Right atrium auricular region (tissue), 2 donors: ENCODE data around the gene TYK2. TPM values are rescaled to one million over a fixed set of nuclear protein-coding genes. Genes with fewer than 3 reads are reported as not detected.

Experiments used
- DNase-seq: peaks from one replicate; pipeline ENCODE4 v3.0.0-alpha.2; 2019; ENCODE audit warnings: low spot score
- H3K27ac ChIP-seq, 2 donors: fragments of 200-600 bp; sonication (generic); 1 replicate in 1 of 2; 2 replicates in 1 of 2; pipeline ENCODE4 v1.5.1; 2016 to 2019
- H3K27me3 ChIP-seq, 2 donors: fragments of 200-600 bp; sonication (generic); one replicate each; pipeline versions ENCODE4 v1.5.1 to v1.6.0; 2017 to 2019
- H3K36me3 ChIP-seq: fragments of 200-600 bp; sonication (generic); one replicate; pipeline ENCODE4 v1.5.1; 2016
- H3K4me1 ChIP-seq, 2 donors: fragments of 200-600 bp; sonication (generic); one replicate each; pipeline versions ENCODE4 v1.5.1 to v1.6.0; 2017 to 2019
- H3K4me3 ChIP-seq, 2 donors: fragments of 200-600 bp; sonication (generic); 1 replicate in 1 of 2; 2 replicates in 1 of 2; pipeline ENCODE4 v1.5.1; 2017 to 2019; ENCODE audit warnings: mild to moderate bottlenecking in 1 of 2, moderate library complexity in 1 of 2
- H3K9me3 ChIP-seq, 2 donors: fragments of 200-600 bp; sonication (generic); one replicate each; pipeline ENCODE4 v1.5.1; 2019
- CTCF ChIP-seq, 2 donors: fragments of 200-600 bp; sonication (generic); IDR thresholded peaks; one replicate each; pipeline ENCODE4 v1.5.1; 2019; ENCODE audit warnings: antibody characterized with exemption in 2 of 2
- total RNA-seq, 2 donors: library from RNA; depleted of rRNA; stranded (reverse); fragments of >200 nt; gene quantifications; one replicate each; pipeline ENCODE4 v1.1.0, GENCODE V29; 2016

Gene TYK2
- total RNA-seq, result 10 to 100 TPM; 31.7 to 58.8 TPM

- Histone ChIP-seq H3K36me3 (peaks cover 12% of the 10 kb centered on the region), H3K27me3 (no peaks in the 10 kb centered on the region), H3K9me3 (no peaks in the 10 kb centered on the region), H3K4me3 (peak within 1 kb of the TSS; percentile 65 to 91), H3K27ac (peak within 1 kb of the TSS; percentile 67 to 88), H3K4me1 (peaks cover 0 to 17% of the 10 kb centered on the region in 2 donors)
- no peak for TF ChIP-seq CTCF (IDR thresholded peaks at IDR 0.05)
- peak; percentile 99 for DNase-seq
These were observed at the start of gene TYK2 for GRCh38 chr19:10380313-10381102. Gene TYK2 (minus strand): TSS chr19:10380572. CDS start chr19:10378406, 2,166 bp downstream.

- Histone ChIP-seq H3K4me3 (no peak overlapping the region), H3K36me3 (no peaks in the 10 kb centered on the region), H3K27me3 (peaks cover 0 to 1% of the 10 kb centered on the region in 2 donors), H3K4me1 (peaks cover 0 to 39% of the 10 kb centered on the region in 2 donors), H3K9me3 (no peaks in the 10 kb centered on the region), H3K27ac (no peak overlapping the region)
- TF ChIP-seq CTCF (IDR thresholded peaks at IDR 0.05), result no peak
- DNase-seq, result no peak
These were observed 48.6 kb upstream of the TYK2 start for GRCh38 chr19:10428996-10429381.

GRCh38 chr19:10427169-10427568 is 46.8 kb upstream of the TYK2 start:
- no peaks in the 10 kb centered on the region for H3K36me3 ChIP-seq
- H3K9me3 ChIP-seq, result no peaks in the 10 kb centered on the region
- H3K4me3 ChIP-seq, result no peak overlapping the region
- peaks cover 0 to 18% of the 10 kb centered on the region in 2 donors for H3K27me3 ChIP-seq
- no peak for DNase-seq
- no peak for TF ChIP-seq CTCF (IDR thresholded peaks at IDR 0.05)
- peaks cover 0 to 29% of the 10 kb centered on the region in 2 donors for H3K4me1 ChIP-seq
- H3K27ac ChIP-seq, result no peak overlapping the region

- Histone ChIP-seq H3K27me3 (peaks cover 12 to 48% of the 10 kb centered on the region in 2 donors), H3K27ac (peak overlapping the region in 1 of 2 donors; percentile 25)
- peak; percentile 76 for DNase-seq
These were observed 43.8 kb upstream of the TYK2 start for GRCh38 chr19:10424011-10424637.

GRCh38 chr19:10422846-10423245 is 42.5 kb upstream of the TYK2 start:
- DNase-seq, result no peak

More at GRCh38 chr19:10424011-10424637, 43.8 kb upstream of the TYK2 start:
- Histone ChIP-seq H3K4me1 (peaks cover 0 to 33% of the 10 kb centered on the region in 2 donors), H3K36me3 (no peaks in the 10 kb centered on the region), H3K9me3 (no peaks in the 10 kb centered on the region), H3K4me3 (peak overlapping the region; percentile 6 to 38)
- TF ChIP-seq CTCF (IDR thresholded peaks at IDR 0.05), result peak; percentile 88 to 95

More at GRCh38 chr19:10422846-10423245, 42.5 kb upstream of the TYK2 start:
- H3K4me3 ChIP-seq, result no peak overlapping the region
- no peaks in the 10 kb centered on the region for H3K36me3 ChIP-seq
- peaks cover 0 to 46% of the 10 kb centered on the region in 2 donors for H3K4me1 ChIP-seq
- TF ChIP-seq CTCF (IDR thresholded peaks at IDR 0.05), result no peak
- no peak overlapping the region for H3K27ac ChIP-seq
- no peaks in the 10 kb centered on the region for H3K9me3 ChIP-seq
- peaks cover 18 to 56% of the 10 kb centered on the region in 2 donors for H3K27me3 ChIP-seq
